KBM-7 (cell line): ENCODE results near the gene FAM98B.

Experiments used
- DNase-seq: peaks from one replicate; pipeline ENCODE4 v3.0.0-alpha.2; 2015
- in situ Hi-C: fragments of 300-500 bp; cut with MboI; formaldehyde crosslinking; loops from 2 replicates; pipeline ENCODE4 v1.14.3; 2020; ENCODE audit warnings: low sequenced_read_pairs, low pct_unique_long_range_greater_than_20kb, mixed read lengths

FAM98B gene

GRCh38 chr15:38531509-38531908 is 77.6 kb downstream of the FAM98B start:
- DNase-seq = no peak
- in situ Hi-C loops = no loop called here

GRCh38 chr15:38532728-38533127 is 78.8 kb downstream of the FAM98B start:
- DNase-seq = no peak
- in situ Hi-C loops = no loop called here

GRCh38 chr15:38533416-38533915 is 79.5 kb downstream of the FAM98B start:
- in situ Hi-C loops = no loop called here
- no peak for DNase-seq

GRCh38 chr15:38533926-38534325 is 80.0 kb downstream of the FAM98B start:
- in situ Hi-C loops = no loop called here
- no peak for DNase-seq

GRCh38 chr15:38534691-38535090 is 80.8 kb downstream of the FAM98B start:
- no peak for DNase-seq
- in situ Hi-C loops = no loop called here

- in situ Hi-C loops = no loop called here
Measured at GRCh38 chr15:38535491-38536200, 81.7 kb downstream of the FAM98B start.

GRCh38 chr15:38536201-38536676 is 82.3 kb downstream of the FAM98B start:
- in situ Hi-C loops = no loop called here

More at GRCh38 chr15:38535491-38536200, 81.7 kb downstream of the FAM98B start:
- no peak for DNase-seq

More at GRCh38 chr15:38536201-38536676, 82.3 kb downstream of the FAM98B start:
- no peak for DNase-seq
